Measurements from ENCODE around the gene UBE2G2.

The UBE2G2 gene

DNA sequence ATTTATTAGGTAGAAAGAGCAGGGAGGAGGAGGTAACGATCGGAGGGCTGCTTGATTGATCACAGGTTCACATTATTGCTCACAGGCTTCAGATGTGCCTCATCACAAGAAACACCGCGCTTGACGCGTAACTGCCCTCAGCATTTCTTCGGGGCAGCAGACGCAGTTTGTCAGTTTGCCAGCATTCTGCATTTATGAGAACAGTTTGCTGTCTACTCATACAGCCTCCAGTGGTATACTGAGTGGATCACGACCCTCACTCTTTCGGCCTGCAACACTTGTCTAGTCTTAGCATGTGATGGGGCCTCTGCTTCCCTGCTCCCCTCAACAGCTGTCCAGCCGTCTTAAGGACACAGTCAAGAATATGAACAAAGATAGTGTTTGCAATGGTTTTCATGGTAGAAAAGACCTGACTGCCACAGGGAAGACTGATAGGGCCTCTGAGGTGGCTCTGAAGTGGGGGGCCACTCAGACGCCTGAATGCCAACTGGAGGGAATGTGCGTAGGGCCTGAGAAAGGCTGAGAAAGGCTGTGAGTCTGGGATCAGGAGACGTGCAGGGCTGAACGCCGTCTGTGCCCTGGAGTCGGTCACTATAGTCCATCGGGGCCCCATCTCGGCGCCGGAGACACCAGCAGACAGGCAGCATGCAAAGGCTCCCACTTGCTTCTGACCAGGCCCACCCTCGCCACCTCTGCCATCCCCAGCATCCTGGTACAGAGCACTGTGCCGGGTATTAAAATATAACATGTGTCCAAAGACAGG lies 45.0 kb downstream of the UBE2G2 start:
- no peak overlapping the region for H3K27ac ChIP-seq
- TF ChIP-seq, protein P1, sequence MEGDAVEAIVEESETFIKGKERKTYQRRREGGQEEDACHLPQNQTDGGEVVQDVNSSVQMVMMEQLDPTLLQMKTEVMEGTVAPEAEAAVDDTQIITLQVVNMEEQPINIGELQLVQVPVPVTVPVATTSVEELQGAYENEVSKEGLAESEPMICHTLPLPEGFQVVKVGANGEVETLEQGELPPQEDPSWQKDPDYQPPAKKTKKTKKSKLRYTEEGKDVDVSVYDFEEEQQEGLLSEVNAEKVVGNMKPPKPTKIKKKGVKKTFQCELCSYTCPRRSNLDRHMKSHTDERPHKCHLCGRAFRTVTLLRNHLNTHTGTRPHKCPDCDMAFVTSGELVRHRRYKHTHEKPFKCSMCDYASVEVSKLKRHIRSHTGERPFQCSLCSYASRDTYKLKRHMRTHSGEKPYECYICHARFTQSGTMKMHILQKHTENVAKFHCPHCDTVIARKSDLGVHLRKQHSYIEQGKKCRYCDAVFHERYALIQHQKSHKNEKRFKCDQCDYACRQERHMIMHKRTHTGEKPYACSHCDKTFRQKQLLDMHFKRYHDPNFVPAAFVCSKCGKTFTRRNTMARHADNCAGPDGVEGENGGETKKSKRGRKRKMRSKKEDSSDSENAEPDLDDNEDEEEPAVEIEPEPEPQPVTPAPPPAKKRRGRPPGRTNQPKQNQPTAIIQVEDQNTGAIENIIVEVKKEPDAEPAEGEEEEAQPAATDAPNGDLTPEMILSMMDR (IDR thresholded peaks at IDR 0.05): no peak

DNA sequence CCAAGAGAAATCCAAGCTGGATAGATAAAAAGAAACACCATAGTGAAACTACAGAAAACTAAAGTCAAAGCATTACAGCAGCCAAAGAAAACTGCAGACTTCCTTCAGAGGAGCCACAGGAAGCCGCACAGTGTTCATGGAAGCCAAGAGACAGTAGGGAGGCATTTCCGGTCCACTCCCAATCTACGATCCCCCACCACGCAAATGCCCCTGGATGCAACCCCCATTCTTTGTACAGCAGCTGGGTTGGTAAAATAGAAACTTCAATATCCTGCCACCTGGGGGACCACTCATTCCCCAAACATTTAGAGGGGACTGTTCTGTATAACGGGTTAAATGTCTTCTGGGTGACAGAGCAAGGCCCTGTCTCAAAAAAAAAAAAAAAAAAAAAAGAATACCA lies 46.4 kb downstream of the UBE2G2 start:
- H3K27ac ChIP-seq: no peak overlapping the region
- TF ChIP-seq, protein P1 (IDR thresholded peaks at IDR 0.05): no peak
- TF ChIP-seq ZFX (IDR thresholded peaks at IDR 0.05; ENCODE audit: borderline replicate concordance): no peak

DNA sequence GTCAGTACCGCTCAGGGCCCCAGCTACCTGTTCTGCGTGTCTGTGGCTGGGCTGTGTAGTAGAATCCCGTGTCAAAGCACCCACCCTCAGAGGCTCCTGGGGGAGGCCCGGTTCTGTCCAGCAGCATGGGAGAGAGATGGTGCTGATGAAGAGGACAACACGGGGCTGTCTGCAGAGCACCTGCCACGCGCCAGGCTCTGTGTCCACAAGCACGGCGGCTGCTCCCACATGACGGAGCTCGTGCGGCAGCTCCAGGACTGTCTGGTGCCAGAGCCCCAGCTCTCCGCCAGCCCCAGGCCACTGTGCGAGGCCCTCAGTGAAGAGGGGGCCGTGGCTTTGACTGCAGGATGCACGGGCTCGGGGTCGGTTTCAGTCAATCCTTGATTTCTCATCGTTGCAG lies 48.3 kb downstream of the UBE2G2 start:
- TF ChIP-seq ZFX (IDR thresholded peaks at IDR 0.05; ENCODE audit: borderline replicate concordance): no peak
- TF ChIP-seq, protein P1 (IDR thresholded peaks at IDR 0.05): no peak
- H3K27ac ChIP-seq: no peak overlapping the region

DNA sequence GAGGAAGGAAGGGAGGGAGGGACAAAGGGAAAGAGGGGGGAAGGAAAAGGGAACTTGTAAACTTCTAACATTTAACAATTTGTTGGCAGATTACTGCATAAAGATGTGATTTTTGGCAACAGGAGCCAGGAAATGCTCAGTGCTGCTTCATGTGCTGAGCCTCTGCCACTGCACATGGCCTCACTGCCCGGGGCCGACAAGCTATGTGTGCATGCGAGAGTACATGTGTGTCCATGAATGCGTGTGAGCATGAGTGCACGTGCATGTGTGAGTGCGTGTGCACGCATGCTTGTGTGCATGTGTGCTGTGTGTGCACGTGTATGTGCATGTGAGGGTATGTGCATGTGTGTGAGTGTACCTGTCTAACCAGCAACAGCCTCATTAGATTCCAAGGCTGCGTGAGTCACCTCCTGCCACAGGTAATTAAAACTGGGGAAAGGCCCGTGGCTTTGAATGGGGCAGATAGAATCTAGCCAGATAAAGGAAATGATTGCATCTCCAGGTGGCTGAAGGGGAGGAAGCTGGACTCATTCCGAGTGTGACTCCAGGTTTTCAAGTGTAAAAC lies 48.9 kb downstream of the UBE2G2 start:
- TF ChIP-seq, protein P1 (IDR thresholded peaks at IDR 0.05): no peak
- TF ChIP-seq ZFX (IDR thresholded peaks at IDR 0.05; ENCODE audit: borderline replicate concordance): no peak
- no peak overlapping the region for H3K27ac ChIP-seq

DNA sequence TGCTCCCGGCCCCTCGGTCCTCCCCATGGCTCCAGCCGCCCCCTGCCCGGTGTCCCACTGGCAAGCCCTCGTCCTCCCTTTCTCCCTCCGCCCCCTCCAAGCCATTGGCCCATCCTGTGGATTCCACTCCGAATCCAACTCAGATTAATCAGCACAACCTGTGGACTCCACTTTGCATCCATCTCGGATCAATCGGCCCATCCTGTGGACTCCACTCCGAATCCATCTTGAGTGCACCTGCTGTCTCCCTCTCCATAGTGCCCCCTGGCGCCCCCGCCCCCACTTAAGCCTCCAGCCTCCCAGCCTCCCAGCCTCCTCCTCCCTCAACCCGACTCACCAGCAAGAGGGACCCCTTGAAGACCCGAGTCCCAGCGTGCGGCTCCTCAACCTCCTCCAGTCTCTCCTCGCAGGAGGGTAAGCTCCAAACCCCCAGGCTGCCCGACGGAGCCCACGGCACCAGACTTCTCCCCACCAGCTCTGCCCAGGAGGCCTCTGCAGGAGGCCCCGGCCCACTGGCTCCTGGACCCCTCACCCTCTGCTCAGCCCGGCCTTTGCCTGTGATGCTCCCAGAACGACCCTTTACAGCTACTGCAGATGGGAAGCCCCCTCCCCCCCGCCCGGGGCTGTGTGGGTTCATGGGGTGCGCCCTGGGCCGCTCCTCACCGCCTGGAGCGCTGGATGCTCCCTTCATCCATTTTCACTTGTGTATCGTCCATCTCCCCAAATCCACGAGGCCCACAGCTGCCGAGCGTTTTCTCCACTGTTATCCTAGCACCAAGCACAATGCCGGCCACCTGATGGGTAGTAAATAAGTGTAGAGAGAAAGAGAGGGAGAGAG lies 49.6 kb downstream of the UBE2G2 start:
- no peak overlapping the region for H3K27ac ChIP-seq
- no peak for TF ChIP-seq ZFX (IDR thresholded peaks at IDR 0.05; ENCODE audit: borderline replicate concordance)
- TF ChIP-seq, protein P1 (IDR thresholded peaks at IDR 0.05): no peak

DNA sequence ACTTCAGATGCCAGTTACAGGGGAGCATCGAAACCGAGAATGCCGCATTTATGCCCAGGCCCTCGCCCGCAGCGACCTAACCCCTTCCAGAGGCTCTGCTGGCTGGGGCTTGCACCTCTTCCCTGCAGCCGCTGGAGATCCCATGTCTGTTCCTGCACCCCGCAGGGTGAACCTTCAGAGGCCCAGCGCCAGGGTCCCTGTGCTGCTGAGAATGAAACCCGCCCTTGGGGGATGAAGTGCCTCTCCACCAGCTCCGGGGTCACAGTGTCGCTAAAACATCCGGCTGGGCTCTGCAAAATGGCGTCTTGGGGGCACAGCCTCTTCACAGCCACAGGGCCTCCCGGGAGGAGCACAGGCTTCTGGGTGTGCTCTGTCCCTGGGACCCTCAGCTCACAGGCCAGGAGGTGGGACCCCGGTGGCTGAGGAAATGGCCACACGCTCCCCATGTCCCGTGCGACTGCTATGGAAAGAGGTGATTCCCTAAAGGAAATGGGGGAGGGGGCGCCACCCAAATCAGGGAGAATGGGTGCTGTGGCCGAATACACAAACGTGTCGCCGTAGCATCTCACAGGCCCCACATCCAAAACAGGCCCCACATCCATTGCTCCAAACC lies 50.3 kb downstream of the UBE2G2 start:
- TF ChIP-seq, protein P1 (IDR thresholded peaks at IDR 0.05): no peak
- no peak for TF ChIP-seq ZFX (IDR thresholded peaks at IDR 0.05; ENCODE audit: borderline replicate concordance)
- H3K27ac ChIP-seq: no peak overlapping the region

Measured in 22Rv1 (cell line).